H1 (cell line): ENCODE measurements around the gene OR6N2. TPM values are rescaled to one million over a fixed set of nuclear protein-coding genes. Genes with fewer than 3 reads are reported as not detected.

ENCODE experiments used
- CTCF ChIA-PET: fragments of 300-600 bp; sonication (Branson Sonifier 250); formaldehyde crosslinking; loops from one replicate; lab custom pipeline; 2021; ENCODE audit not compliant: partially characterized antibody; lab: Charles Lee
- POLR2A ChIA-PET: fragments of 300-600 bp; sonication (Branson Sonifier 250); formaldehyde crosslinking; loops from one replicate; lab custom pipeline; 2021; ENCODE audit warnings: inconsistent platforms; ENCODE audit not compliant: partially characterized antibody; lab: Charles Lee
- DNase-seq, 2 experiments: peaks; one replicate each; pipeline versions ENCODE4 v3.0.0 to v3.0.0-alpha.2; 2010 to 2022; ENCODE audit warnings: low spot score in 2 of 2, low read depth in 1 of 2, mixed read lengths in 1 of 2
- FAIRE-seq: peaks from 2 replicates; lab custom pipeline; 2011; peaks lifted over from hg19 to GRCh38; lab: Jason Lieb, UNC
- H2AFZ ChIP-seq: 2 replicates; pipeline ENCODE4 v1.8.1; 2012; ENCODE audit warnings: low read length, inconsistent platforms
- H2AK5ac ChIP-seq: 2 replicates; pipeline ENCODE4 v1.6.1; 2013; ENCODE audit warnings: low read depth, low read length
- H2BK120ac ChIP-seq: replicated peaks from 2 replicates; pipeline ENCODE3; 2013; ENCODE audit warnings: low read depth, low read length, inconsistent platforms
- H2BK12ac ChIP-seq: 2 replicates; pipeline ENCODE4 v1.6.1; 2013; ENCODE audit warnings: low read depth, low read length
- H2BK15ac ChIP-seq: 2 replicates; pipeline ENCODE4 v1.6.1; 2013; ENCODE audit warnings: low read length
- H2BK20ac ChIP-seq: 2 replicates; pipeline ENCODE4 v1.6.1; 2013; ENCODE audit warnings: low read length
- H2BK5ac ChIP-seq: 2 replicates; pipeline ENCODE4 v1.6.1; 2013; ENCODE audit warnings: low read depth, low read length
- H3K14ac ChIP-seq: 2 replicates; pipeline ENCODE4 v1.6.1; 2013; ENCODE audit warnings: inconsistent platforms; ENCODE audit not compliant: insufficient read length
- H3K18ac ChIP-seq: 2 replicates; pipeline ENCODE4 v1.6.1; 2013; ENCODE audit warnings: low read length; ENCODE audit errors: extremely low read depth
- H3K23ac ChIP-seq: 2 replicates; pipeline ENCODE4 v1.6.1; 2013; ENCODE audit warnings: inconsistent platforms; ENCODE audit not compliant: insufficient read length
- H3K23me2 ChIP-seq: 2 replicates; pipeline ENCODE4 v1.6.1; 2013; ENCODE audit warnings: low read depth, low read length
- H3K27ac ChIP-seq: 2 replicates; pipeline ENCODE4 v1.6.1; 2011; ENCODE audit warnings: low read depth, low read length, inconsistent platforms
- H3K27me3 ChIP-seq, 4 experiments: replicated peaks in 1 of 4; 1 replicate in 1 of 4; 2 replicates in 3 of 4; pipeline versions ENCODE4 v1.6.1 to v1.8.1; 2011 to 2013; ENCODE audit warnings: low read length in 3 of 4, mild to moderate bottlenecking in 3 of 4, inconsistent platforms in 2 of 4, mixed read lengths in 2 of 4, moderate library complexity in 1 of 4; ENCODE audit not compliant: control insufficient read depth in 3 of 4, insufficient read depth in 3 of 4; ENCODE audit errors: extremely low read depth in 1 of 4
- H3K36me3 ChIP-seq, 4 experiments: 2 replicates each; pipeline versions ENCODE4 v1.6.1 to v1.8.1; 2011 to 2013; ENCODE audit warnings: mild to moderate bottlenecking in 4 of 4, low read length in 3 of 4, moderate library complexity in 2 of 4, control low read depth in 1 of 4, inconsistent platforms in 1 of 4; ENCODE audit not compliant: insufficient read depth in 4 of 4, control insufficient read depth in 2 of 4
- H3K4ac ChIP-seq: replicated peaks from 2 replicates; pipeline ENCODE3; 2013; ENCODE audit warnings: low read length, low read depth, mixed read lengths, inconsistent platforms; ENCODE audit not compliant: insufficient read length
- H3K4me1 ChIP-seq, 4 experiments: replicated peaks in 1 of 4; 1 replicate in 1 of 4; 2 replicates in 3 of 4; pipeline versions ENCODE4 v1.6.1 to v1.8.1; 2011 to 2013; ENCODE audit warnings: low read length in 3 of 4, inconsistent platforms in 2 of 4, mixed read lengths in 1 of 4; ENCODE audit not compliant: insufficient read depth in 4 of 4, control insufficient read depth in 3 of 4
- H3K4me2 ChIP-seq, 2 experiments: 2 replicates each; pipeline versions ENCODE4 v1.6.1 to v1.8.1; 2011 to 2013; ENCODE audit warnings: low read depth in 2 of 2, low read length in 2 of 2, control low read depth in 1 of 2, inconsistent platforms in 1 of 2, mild to moderate bottlenecking in 1 of 2; ENCODE audit not compliant: insufficient read depth in 1 of 2
- H3K4me3 ChIP-seq, 4 experiments: fragments of 200-600, 300-600 bp in 1 of 4; sonication (generic), shearing (Covaris generic), sonication (Bioruptor Twin) in 1 of 4; 2 replicates each; pipeline versions ENCODE4 v1.5.1 to v1.8.1; 2011 to 2016; ENCODE audit warnings: low read length in 4 of 4, low read depth in 3 of 4, control low read depth in 2 of 4, inconsistent platforms in 2 of 4, mild to moderate bottlenecking in 2 of 4, mixed read lengths in 1 of 4, moderate library complexity in 1 of 4; ENCODE audit not compliant: insufficient read depth in 2 of 4; ENCODE audit errors: extremely low read depth in 1 of 4
- H3K56ac ChIP-seq: replicated peaks from 2 replicates; pipeline ENCODE3; 2013; ENCODE audit warnings: low read depth, mild to moderate bottlenecking, mixed read lengths, low read length, inconsistent platforms; ENCODE audit not compliant: insufficient read length
- H3K79me1 ChIP-seq: 2 replicates; pipeline ENCODE4 v1.6.1; 2013; ENCODE audit warnings: low read depth, low read length, control low read depth
- H3K79me2 ChIP-seq, 2 experiments: 2 replicates each; pipeline versions ENCODE4 v1.6.1 to v1.8.1; 2012 to 2013; ENCODE audit warnings: low read length in 2 of 2, mild to moderate bottlenecking in 2 of 2, inconsistent platforms in 1 of 2; ENCODE audit not compliant: insufficient read depth in 2 of 2, control insufficient read depth in 1 of 2
- H3K9ac ChIP-seq, 4 experiments: replicated peaks in 1 of 4; 1 replicate in 1 of 4; 2 replicates in 3 of 4; pipeline versions ENCODE4 v1.6.1 to v1.8.1; 2011 to 2013; ENCODE audit warnings: low read depth in 3 of 4, low read length in 3 of 4, control low read depth in 2 of 4, mild to moderate bottlenecking in 2 of 4, moderate library complexity in 2 of 4, inconsistent platforms in 1 of 4; ENCODE audit errors: extremely low read depth in 1 of 4
- H3K9me3 ChIP-seq, 2 experiments: 2 replicates each; pipeline versions ENCODE4 v1.6.1 to v1.8.1; 2012 to 2013; ENCODE audit warnings: mild to moderate bottlenecking in 2 of 2, moderate library complexity in 2 of 2, control low read depth in 1 of 2, inconsistent platforms in 1 of 2, low read depth in 1 of 2, low read length in 1 of 2, mixed read lengths in 1 of 2; ENCODE audit not compliant: insufficient read depth in 2 of 2
- H4K20me1 ChIP-seq, 2 experiments: replicated peaks in 1 of 2; 2 replicates each; pipeline versions ENCODE3 to v1.8.1; 2011 to 2013; ENCODE audit warnings: inconsistent platforms in 2 of 2, low read length in 2 of 2, mild to moderate bottlenecking in 1 of 2; ENCODE audit not compliant: insufficient read depth in 2 of 2, control insufficient read depth in 1 of 2
- H4K5ac ChIP-seq: 2 replicates; pipeline ENCODE4 v1.6.1; 2013; ENCODE audit warnings: low read length, low read depth, mixed read lengths, inconsistent platforms; ENCODE audit not compliant: insufficient read length
- H4K8ac ChIP-seq: 2 replicates; pipeline ENCODE4 v1.8.0; 2013; ENCODE audit warnings: mild to moderate bottlenecking, moderate library complexity, low read length, inconsistent platforms; ENCODE audit not compliant: insufficient read depth; ENCODE audit errors: extremely low read depth
- H4K91ac ChIP-seq: replicated peaks from 2 replicates; pipeline ENCODE3; 2013; ENCODE audit warnings: low read length, mixed read lengths, inconsistent platforms; ENCODE audit not compliant: insufficient read length
- BACH1 ChIP-seq: IDR thresholded peaks from 2 replicates; pipeline ENCODE4 v1.6.1; 2012; ENCODE audit warnings: low read length, improper control_type of control experiment
- BRCA1 ChIP-seq: IDR thresholded peaks from 2 replicates; pipeline ENCODE4 v1.6.1; 2012; ENCODE audit warnings: low read depth, low read length, improper control_type of control experiment
- CTCF ChIP-seq, 3 experiments: IDR thresholded peaks; 1 replicate in 2 of 3; 2 replicates in 1 of 3; pipeline versions ENCODE4 v1.5.1 to v1.6.1; 2011; ENCODE audit warnings: low read length in 3 of 3, mild to moderate bottlenecking in 3 of 3, inconsistent platforms in 2 of 3, low read depth in 1 of 3, moderate library complexity in 1 of 3; ENCODE audit not compliant: insufficient read depth in 1 of 3; ENCODE audit errors: control extremely low read depth in 1 of 3
- JUN ChIP-seq: IDR thresholded peaks from 2 replicates; pipeline ENCODE4 v1.6.1; 2011; ENCODE audit warnings: low read depth, mild to moderate bottlenecking, improper control_type of control experiment, low read length
- NRF1 ChIP-seq: IDR thresholded peaks from 2 replicates; pipeline ENCODE4 v1.6.1; 2011; ENCODE audit warnings: mild to moderate bottlenecking, low read depth, low read length, improper control_type of control experiment
- POU5F1 ChIP-seq: IDR thresholded peaks from 2 replicates; pipeline ENCODE4 v1.6.1; 2011; ENCODE audit warnings: low read depth, mild to moderate bottlenecking, low read length, moderate library complexity
- RFX5 ChIP-seq: IDR thresholded peaks from 2 replicates; pipeline ENCODE4 v1.6.1; 2011; ENCODE audit warnings: low read depth, low read length, improper control_type of control experiment, borderline replicate concordance
- TBP ChIP-seq: IDR thresholded peaks from 2 replicates; pipeline ENCODE4 v1.6.1; 2011; ENCODE audit warnings: low read depth, low read length, improper control_type of control experiment
- YY1 ChIP-seq: IDR thresholded peaks from 2 replicates; pipeline ENCODE4 v1.6.1; 2011; ENCODE audit warnings: low read depth, mild to moderate bottlenecking, low read length
- WGBS, 2 experiments: shearing (Covaris generic) in 1 of 2; methylation state at CpG; one replicate each; pipeline versions ENCODE4 v1.1.6 to v1.1.7; 2013 to 2015; ENCODE audit warnings: low lambda C conversion rate in 2 of 2, mixed read lengths in 2 of 2, inconsistent platforms in 1 of 2, low coverage in 1 of 2, missing lambda C conversion rate in 1 of 2; ENCODE audit not compliant: insufficient replicate concordance in 2 of 2, insufficient coverage in 1 of 2, insufficient read length in 1 of 2; ENCODE audit errors: extremely low coverage in 1 of 2, missing lambda C conversion rate in 1 of 2; 5-methylcytosine and 5-hydroxymethylcytosine counted together
- polyA plus RNA-seq, 7 experiments: library from polyadenylated mRNA; depleted of rRNA in 3 of 7; stranded (reverse) in 5 of 7; unstranded in 2 of 7; fragments of >200 nt in 5 of 7; fragments of 200-250 nt in 2 of 7; gene quantifications; 1 replicate in 5 of 7; 2 replicates in 1 of 7; 4 replicates in 1 of 7; pipeline versions ENCODE4 v1.2.1 to v1.2.3, GENCODE V29; 2011 to 2013; ENCODE audit warnings: missing spikeins in 2 of 7, mixed read lengths in 2 of 7
- total RNA-seq: library from RNA; stranded (reverse); fragmentation: NEBNext Ultra II Directional; extraction: Animal tissue kit (Norgen Biotek cat#: 25700); gene quantifications from 2 replicates; pipeline ENCODE4 v1.2.1, GENCODE V29; 2021
- TF ChIP-seq, protein P1 (sequence below): IDR thresholded peaks from 2 replicates; pipeline ENCODE4 v1.6.1; 2011; ENCODE audit warnings: low read depth, mild to moderate bottlenecking, low read length; ENCODE audit not compliant: insufficient read depth

Gene OR6N2
- total and polyA plus RNA-seq, 2 of the 8 experiments (the other 6 are each of a cell fraction or from before 2014, with no cell fraction given), result not detected

GRCh38 chr1:158813164-158813563 is 32.2 kb upstream of the OR6N2 start:
- CTCF ChIA-PET, result no interaction called here
- Histone ChIP-seq H4K8ac (no peak overlapping the region), H2BK15ac (no peak overlapping the region)
- TF ChIP-seq RFX5 (no peak), JUN (no peak), POU5F1 (no peak), CTCF (IDR thresholded peaks at IDR 0.05; ENCODE audit: control extremely low read depth in 1 of 3, insufficient read depth in 1 of 3, low read depth in 1 of 3, low read length in 3 of 3) (no peak), BACH1 (no peak), YY1 (no peak), TBP (no peak), NRF1 (no peak), BRCA1 (no peak)
- TF ChIP-seq, protein P1, sequence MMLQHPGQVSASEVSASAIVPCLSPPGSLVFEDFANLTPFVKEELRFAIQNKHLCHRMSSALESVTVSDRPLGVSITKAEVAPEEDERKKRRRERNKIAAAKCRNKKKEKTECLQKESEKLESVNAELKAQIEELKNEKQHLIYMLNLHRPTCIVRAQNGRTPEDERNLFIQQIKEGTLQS, result no peak
- TF ChIP-seq, all 59 proteins: peak for 0
- no peak overlapping the region for H2AK5ac ChIP-seq
- no peaks in the 10 kb centered on the region for H3K23me2 ChIP-seq
- H3K14ac ChIP-seq, result no peak overlapping the region
- no peak overlapping the region for H3K23ac ChIP-seq
- no peak overlapping the region for H3K9ac ChIP-seq
- FAIRE-seq (no peak), DNase-seq (no peak)
- no peak overlapping the region for H3K4me2 ChIP-seq
- H2BK5ac ChIP-seq, result no peak overlapping the region
- no peak overlapping the region for H3K4ac ChIP-seq
- POLR2A ChIA-PET, result no interaction called here
- no peak overlapping the region for H4K91ac ChIP-seq
- H2BK12ac ChIP-seq, result no peak overlapping the region
- H3K36me3 ChIP-seq, result no peaks in the 10 kb centered on the region
- no peak overlapping the region for H2BK120ac ChIP-seq
- H3K79me2 ChIP-seq, result no peaks in the 10 kb centered on the region
- WGBS, 2 experiments, result 90% methylated on average over 3 of the region's 3 CpGs; no CpG with 5 or more reads in 1 of the 2 experiments
- H3K4me1 ChIP-seq, result no peaks in the 10 kb centered on the region
- H3K18ac ChIP-seq, result no peak overlapping the region
- no peak overlapping the region for H2AFZ ChIP-seq
- H3K9me3 ChIP-seq, result no peaks in the 10 kb centered on the region
- no peaks in the 10 kb centered on the region for H4K20me1 ChIP-seq
- H3K27me3 ChIP-seq, result no peaks in the 10 kb centered on the region
- no peak overlapping the region for H3K27ac ChIP-seq
- no peak overlapping the region for H4K5ac ChIP-seq
- no peak overlapping the region for H3K4me3 ChIP-seq
- H2BK20ac ChIP-seq, result no peak overlapping the region
- no peak overlapping the region for H3K56ac ChIP-seq
- H3K79me1 ChIP-seq, result no peaks in the 10 kb centered on the region
